ENCODE measurements around the gene SLIT3.

Gene SLIT3

DNA sequence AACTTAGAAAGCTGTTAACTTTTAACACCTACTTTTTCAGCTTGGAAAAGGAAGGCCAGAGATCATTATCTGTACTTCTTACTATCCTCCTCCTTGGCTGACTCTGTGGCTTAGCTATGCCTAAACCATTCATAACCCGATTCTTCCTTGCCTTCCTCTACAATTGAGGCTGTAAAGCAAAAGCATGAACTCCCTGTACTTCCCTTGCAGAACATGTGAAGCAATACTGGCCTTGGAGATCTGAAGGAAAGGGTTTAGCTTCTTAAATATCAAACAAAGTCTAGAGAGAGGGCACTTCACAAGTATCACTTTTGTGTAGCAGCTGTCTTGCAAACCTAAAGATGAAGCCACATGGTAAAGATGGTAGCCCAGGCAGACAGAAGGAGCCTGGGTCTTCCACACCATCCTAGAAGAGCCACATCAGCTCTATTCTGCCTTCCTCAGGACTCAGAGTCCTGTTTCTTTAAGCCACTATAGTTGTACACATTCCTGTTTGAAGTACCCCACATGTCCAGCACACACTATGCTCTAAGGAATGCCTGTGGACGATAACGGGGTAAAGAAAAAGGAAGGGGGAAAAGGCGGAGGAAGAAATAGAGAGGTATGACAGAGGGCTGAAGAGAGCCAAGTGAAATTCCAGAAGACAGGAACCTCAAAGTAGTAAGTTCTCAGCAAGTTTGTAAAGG lies 169.2 kb downstream of the SLIT3 start:
- no peak overlapping the region for H3K4me3 ChIP-seq (ENCODE audit: low read length)
- TF ChIP-seq, protein P1, sequence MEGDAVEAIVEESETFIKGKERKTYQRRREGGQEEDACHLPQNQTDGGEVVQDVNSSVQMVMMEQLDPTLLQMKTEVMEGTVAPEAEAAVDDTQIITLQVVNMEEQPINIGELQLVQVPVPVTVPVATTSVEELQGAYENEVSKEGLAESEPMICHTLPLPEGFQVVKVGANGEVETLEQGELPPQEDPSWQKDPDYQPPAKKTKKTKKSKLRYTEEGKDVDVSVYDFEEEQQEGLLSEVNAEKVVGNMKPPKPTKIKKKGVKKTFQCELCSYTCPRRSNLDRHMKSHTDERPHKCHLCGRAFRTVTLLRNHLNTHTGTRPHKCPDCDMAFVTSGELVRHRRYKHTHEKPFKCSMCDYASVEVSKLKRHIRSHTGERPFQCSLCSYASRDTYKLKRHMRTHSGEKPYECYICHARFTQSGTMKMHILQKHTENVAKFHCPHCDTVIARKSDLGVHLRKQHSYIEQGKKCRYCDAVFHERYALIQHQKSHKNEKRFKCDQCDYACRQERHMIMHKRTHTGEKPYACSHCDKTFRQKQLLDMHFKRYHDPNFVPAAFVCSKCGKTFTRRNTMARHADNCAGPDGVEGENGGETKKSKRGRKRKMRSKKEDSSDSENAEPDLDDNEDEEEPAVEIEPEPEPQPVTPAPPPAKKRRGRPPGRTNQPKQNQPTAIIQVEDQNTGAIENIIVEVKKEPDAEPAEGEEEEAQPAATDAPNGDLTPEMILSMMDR (conservative IDR thresholded peaks at IDR 0.05; ENCODE audit: low read length) = no peak
- peak; percentile 21 for DNase-seq (ENCODE audit: low read depth)

DNA sequence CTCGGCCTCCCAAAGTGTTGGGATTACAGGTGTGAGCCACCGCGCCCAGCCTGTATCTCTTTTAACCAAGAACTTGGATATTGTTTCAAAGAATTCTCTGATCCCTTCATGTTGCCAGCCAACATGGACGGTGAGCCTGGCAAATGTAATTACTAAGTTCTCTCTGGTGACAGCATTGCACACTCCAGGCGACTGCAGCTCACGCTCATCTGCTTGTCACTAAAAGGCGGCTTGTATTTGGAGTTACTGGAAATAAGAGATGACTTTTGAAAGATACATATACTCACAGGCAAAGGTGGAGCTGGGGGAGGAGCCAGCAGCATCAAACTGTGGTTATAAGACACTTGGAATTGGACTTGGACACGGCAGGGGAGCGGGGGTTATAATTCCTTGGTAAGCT lies 172.3 kb downstream of the SLIT3 start:
- no peak overlapping the region for H3K4me3 ChIP-seq (ENCODE audit: low read length)
- no peak for DNase-seq (ENCODE audit: low read depth)
- TF ChIP-seq, protein P1 (conservative IDR thresholded peaks at IDR 0.05; ENCODE audit: low read length) = no peak

DNA sequence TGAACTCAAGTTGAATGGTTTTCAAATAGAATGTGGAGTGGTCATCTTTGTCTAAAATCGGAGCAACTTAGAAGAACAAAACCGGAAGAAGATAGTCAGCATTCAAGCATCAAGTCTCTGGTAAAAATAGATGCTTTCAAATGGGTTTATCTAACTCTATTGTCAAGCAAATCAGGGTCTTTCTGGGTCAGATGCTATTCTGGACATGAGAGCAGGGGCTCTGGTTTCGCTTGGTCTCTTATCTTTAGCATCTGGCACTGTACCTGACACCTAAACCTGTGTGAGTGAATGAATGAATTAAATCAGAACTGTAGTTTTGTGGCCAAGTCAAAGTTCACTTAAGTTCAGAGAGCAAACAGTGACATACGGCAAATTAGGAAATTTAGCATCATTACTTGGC lies 173.5 kb downstream of the SLIT3 start:
- TF ChIP-seq, protein P1 (conservative IDR thresholded peaks at IDR 0.05; ENCODE audit: low read length) = no peak
- H3K4me3 ChIP-seq (ENCODE audit: low read length) = no peak overlapping the region
- DNase-seq (ENCODE audit: low read depth) = no peak

DNA sequence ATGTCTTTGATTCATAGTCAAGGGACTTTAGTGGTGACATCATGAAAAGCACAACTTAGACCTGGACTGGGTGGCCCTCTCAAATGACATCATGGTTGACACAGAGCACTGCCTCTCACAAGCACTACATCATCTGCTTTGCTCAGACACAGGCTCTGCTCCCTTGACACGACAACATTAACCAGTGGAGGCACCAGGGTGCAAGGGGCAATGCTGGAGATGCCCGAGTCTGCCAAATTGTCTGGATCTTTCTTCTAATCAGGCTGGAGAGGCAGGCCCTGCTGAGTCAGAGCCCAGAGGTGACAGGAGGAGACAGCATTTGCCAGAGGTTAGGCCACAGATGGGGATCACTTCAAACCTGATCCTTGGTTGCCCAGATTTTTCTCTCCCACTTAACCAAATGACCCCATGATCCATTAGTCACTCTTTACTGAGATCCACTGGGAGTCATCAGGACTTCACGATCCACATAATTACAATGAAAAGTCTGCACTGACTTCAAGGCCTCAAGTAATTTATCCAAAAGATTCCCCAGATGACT lies 174.4 kb downstream of the SLIT3 start:
- no peak overlapping the region for H3K4me3 ChIP-seq (ENCODE audit: low read length)
- peak; percentile 30 for DNase-seq (ENCODE audit: low read depth)
- TF ChIP-seq, protein P1 (conservative IDR thresholded peaks at IDR 0.05; ENCODE audit: low read length) = no peak

DNA sequence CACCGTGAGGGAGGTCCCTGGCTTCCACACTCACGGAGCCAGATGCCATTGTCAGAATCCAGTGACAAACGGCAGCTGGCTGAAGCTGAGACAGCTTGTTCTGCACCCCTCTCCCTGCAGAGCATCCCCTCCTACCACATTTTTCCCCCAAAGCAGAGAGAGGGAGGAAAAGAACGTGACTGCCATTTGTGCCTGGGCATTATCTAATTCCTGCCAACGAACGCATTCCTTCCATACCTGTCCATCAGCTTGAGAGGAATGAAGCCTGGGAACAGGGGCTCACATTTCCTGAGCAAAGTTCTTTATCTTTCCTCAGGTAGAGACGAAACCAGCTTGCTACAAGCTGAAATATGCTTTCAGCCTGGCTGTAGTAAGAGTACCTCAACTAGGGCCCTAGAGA lies 175.4 kb downstream of the SLIT3 start:
- DNase-seq (ENCODE audit: low read depth) = no peak
- TF ChIP-seq, protein P1 (conservative IDR thresholded peaks at IDR 0.05; ENCODE audit: low read length) = no peak
- H3K4me3 ChIP-seq (ENCODE audit: low read length) = no peak overlapping the region

DNA sequence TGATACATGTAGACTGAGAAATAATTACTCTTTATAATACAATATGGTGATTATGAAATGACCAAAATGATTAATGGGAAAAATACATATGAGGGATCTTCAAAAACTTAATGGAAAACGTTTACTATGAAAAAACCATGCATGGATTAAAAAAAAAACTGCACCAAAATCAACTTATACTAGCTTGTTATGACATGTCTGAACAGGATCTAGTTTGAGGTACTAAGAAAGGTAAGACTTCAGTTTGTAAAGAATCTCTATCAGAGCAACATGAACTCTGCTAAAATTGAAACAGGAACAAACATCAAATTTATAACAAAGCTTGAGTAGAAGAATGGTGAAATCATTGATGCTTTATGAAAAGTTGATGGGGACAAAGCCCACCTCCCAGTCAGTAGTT lies 178.0 kb downstream of the SLIT3 start:
- TF ChIP-seq, protein P1 (conservative IDR thresholded peaks at IDR 0.05; ENCODE audit: low read length) = no peak
- H3K4me3 ChIP-seq (ENCODE audit: low read length) = no peak overlapping the region
- no peak for DNase-seq (ENCODE audit: low read depth)
